Testis (tissue), 2 donors: Measurements from ENCODE around the gene CD300LF.

Source experiments
- POLR2A ChIP-seq: fragments of 450-650 bp; IDR thresholded peaks from one replicate; pipeline ENCODE4 v1.6.1; 2017; ENCODE audit warnings: antibody characterized with exemption, mild to moderate bottlenecking, moderate library complexity
- TF ChIP-seq, protein P1 (sequence below), 3 experiments: fragments of 450-650 bp in 2 of 3; fragments of 200-600 bp in 1 of 3; sonication (generic) in 1 of 3; IDR thresholded peaks; one replicate each; pipeline ENCODE4 v1.5.1; 2016 to 2019; ENCODE audit warnings: antibody characterized with exemption in 3 of 3, mild to moderate bottlenecking in 2 of 3, moderate library complexity in 1 of 3

DNA sequence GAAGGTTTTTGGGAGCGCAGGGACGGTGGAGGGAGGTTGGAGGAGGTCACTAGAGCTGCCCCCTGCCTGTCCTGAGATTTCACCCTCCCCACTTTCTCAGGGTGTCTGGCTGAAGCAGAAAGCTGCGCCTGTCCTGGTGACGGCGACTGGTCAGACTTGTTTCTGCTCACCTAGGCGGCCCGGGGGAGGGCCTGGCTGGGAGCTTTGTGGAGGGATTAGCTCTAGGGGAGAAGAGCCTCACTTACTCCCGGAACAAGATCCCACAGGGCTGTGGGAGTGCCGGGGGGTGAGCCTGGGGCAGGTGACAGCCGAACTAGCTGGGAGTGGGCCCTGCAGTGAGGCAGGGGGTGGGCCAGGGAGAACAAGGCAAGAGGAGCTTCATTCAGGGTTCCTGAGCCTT, 47.2 kb upstream of the CD300LF start:
- TF ChIP-seq, protein P1, sequence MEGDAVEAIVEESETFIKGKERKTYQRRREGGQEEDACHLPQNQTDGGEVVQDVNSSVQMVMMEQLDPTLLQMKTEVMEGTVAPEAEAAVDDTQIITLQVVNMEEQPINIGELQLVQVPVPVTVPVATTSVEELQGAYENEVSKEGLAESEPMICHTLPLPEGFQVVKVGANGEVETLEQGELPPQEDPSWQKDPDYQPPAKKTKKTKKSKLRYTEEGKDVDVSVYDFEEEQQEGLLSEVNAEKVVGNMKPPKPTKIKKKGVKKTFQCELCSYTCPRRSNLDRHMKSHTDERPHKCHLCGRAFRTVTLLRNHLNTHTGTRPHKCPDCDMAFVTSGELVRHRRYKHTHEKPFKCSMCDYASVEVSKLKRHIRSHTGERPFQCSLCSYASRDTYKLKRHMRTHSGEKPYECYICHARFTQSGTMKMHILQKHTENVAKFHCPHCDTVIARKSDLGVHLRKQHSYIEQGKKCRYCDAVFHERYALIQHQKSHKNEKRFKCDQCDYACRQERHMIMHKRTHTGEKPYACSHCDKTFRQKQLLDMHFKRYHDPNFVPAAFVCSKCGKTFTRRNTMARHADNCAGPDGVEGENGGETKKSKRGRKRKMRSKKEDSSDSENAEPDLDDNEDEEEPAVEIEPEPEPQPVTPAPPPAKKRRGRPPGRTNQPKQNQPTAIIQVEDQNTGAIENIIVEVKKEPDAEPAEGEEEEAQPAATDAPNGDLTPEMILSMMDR (IDR thresholded peaks at IDR 0.05): no peak
- no peak for TF ChIP-seq POLR2A
